Measurements from ENCODE around the gene PDE12.
A peak's percentile ranks its signal among the peaks of the same experiment; 100 is the strongest.
"Not testable (repeated sequence)": the region's sequence is repeated elsewhere in the genome, so short reads cannot be mapped to it uniquely, and the experiment has no call there.

PDE12 gene

DNA sequence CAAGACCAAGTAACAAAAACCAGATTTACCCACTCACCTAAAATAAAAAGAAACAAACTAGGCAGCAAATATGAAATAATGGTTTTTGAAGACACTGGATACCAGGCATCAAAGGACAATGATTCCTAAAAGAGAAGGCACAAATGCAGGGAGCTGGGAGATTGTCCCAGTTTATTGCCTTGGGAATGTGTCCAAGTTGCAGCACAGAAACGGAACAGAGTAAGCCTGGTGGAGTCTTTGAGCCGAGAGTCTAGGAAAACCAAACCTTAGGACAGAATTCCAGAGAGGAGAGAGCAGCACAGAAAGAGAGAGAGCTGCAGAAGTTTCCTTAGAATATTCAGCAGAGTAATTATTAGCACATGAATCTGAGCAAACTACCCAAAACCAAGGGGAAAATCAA lies 48.9 kb downstream of the PDE12 start:
- TF ChIP-seq ZC3H10 (CRISPR knock-in tag; IDR thresholded peaks at IDR 0.05) = no peak
- no peak for TF ChIP-seq ZFP30 (CRISPR knock-in tag; IDR thresholded peaks at IDR 0.05)
- TF ChIP-seq ZNF565 (CRISPR knock-in tag; conservative IDR thresholded peaks at IDR 0.05; ENCODE audit: low read depth) = no peak
- TF ChIP-seq, protein P1, sequence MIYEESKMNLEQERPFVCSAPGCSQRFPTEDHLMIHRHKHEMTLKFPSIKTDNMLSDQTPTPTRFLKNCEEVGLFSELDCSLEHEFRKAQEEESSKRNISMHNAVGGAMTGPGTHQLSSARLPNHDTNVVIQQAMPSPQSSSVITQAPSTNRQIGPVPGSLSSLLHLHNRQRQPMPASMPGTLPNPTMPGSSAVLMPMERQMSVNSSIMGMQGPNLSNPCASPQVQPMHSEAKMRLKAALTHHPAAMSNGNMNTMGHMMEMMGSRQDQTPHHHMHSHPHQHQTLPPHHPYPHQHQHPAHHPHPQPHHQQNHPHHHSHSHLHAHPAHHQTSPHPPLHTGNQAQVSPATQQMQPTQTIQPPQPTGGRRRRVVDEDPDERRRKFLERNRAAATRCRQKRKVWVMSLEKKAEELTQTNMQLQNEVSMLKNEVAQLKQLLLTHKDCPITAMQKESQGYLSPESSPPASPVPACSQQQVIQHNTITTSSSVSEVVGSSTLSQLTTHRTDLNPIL (CRISPR knock-in tag; IDR thresholded peaks at IDR 0.05; ENCODE audit: low read depth) = no peak
- TF ChIP-seq TSHZ2 (CRISPR knock-in tag; IDR thresholded peaks at IDR 0.05) = no peak
- TF ChIP-seq, protein P2, sequence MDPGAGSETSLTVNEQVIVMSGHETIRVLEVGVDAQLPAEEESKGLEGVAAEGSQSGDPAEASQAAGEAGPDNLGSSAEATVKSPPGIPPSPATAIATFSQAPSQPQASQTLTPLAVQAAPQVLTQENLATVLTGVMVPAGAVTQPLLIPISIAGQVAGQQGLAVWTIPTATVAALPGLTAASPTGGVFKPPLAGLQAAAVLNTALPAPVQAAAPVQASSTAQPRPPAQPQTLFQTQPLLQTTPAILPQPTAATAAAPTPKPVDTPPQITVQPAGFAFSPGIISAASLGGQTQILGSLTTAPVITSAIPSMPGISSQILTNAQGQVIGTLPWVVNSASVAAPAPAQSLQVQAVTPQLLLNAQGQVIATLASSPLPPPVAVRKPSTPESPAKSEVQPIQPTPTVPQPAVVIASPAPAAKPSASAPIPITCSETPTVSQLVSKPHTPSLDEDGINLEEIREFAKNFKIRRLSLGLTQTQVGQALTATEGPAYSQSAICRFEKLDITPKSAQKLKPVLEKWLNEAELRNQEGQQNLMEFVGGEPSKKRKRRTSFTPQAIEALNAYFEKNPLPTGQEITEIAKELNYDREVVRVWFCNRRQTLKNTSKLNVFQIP (CRISPR knock-in tag; IDR thresholded peaks at IDR 0.05; ENCODE audit: borderline replicate concordance, low read depth) = no peak
- ATAC-seq = no peak

- ATAC-seq = no peak
Measured at GRCh38 chr3:57605683-57606082, 49.6 kb downstream of the PDE12 start.

DNA sequence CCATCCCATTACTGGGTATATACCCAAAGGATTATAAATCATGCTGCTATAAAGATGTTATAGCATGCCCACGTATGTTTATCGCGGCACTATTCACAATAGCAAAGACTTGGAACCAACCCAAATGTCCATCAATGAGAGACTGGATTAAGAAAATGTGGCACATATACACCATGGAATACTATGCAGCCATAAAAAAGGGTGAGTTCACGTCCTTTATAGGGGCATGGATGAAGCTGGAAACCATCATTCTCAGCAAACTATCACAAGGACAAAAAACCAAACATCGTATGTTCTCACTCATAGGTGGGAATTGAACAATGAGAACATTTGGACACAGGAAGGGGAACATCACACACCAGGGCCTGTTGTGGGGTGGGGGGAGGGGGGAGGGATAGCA lies 55.8 kb downstream of the PDE12 start:
- ATAC-seq = not testable (repeated sequence)

More at GRCh38 chr3:57605683-57606082, 49.6 kb downstream of the PDE12 start:
- no peak for TF ChIP-seq PATZ1 (CRISPR knock-in tag; IDR thresholded peaks at IDR 0.05; ENCODE audit: borderline replicate concordance)
- TF ChIP-seq, protein P2 (CRISPR knock-in tag; IDR thresholded peaks at IDR 0.05; ENCODE audit: borderline replicate concordance, low read depth) = no peak
- no peak for TF ChIP-seq TOX (CRISPR knock-in tag; IDR thresholded peaks at IDR 0.05; ENCODE audit: borderline replicate concordance)
- TF ChIP-seq TCF4 (CRISPR knock-in tag; IDR thresholded peaks at IDR 0.05; ENCODE audit: borderline replicate concordance) = no peak
- TF ChIP-seq TSHZ2 (CRISPR knock-in tag; IDR thresholded peaks at IDR 0.05) = no peak
- no peak for TF ChIP-seq ZFP3 (CRISPR knock-in tag; IDR thresholded peaks at IDR 0.05)
- peak; percentile 90 for TF ChIP-seq ZFP30 (CRISPR knock-in tag; IDR thresholded peaks at IDR 0.05)
- TF ChIP-seq ZC3H10 (CRISPR knock-in tag; IDR thresholded peaks at IDR 0.05) = no peak
- no peak for TF ChIP-seq ISL1 (CRISPR knock-in tag; IDR thresholded peaks at IDR 0.05)

DNA sequence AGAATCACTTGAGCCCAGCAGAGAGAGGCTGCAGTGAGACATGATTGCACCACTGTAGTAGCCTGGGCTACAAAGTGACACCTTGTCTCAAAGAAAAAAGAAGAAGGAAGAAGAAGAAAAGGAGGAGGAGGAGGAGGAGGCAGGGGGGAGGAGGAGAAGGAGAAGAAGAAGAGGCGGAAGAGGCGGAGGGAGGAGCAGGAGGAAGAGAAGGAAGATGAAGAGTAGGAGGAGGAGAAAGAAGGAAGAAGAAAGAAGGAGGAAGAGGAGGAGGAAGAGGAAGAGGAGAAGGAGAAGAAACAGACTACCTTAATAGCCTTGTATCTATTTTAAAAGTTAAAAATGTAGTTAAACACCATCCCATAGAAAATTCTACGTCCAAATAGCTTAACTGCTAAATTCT lies 60.2 kb downstream of the PDE12 start:
- no peak for ATAC-seq
- TF ChIP-seq TCF4 (CRISPR knock-in tag; IDR thresholded peaks at IDR 0.05; ENCODE audit: borderline replicate concordance) = no peak
- no peak for TF ChIP-seq ZNF8 (CRISPR knock-in tag; IDR thresholded peaks at IDR 0.05)

Measured in SK-N-SH treated with all-trans-retinoic acid at 6 μM for 48 hours (cell line).